ENCODE measurements around the gene MYH14.

DNA sequence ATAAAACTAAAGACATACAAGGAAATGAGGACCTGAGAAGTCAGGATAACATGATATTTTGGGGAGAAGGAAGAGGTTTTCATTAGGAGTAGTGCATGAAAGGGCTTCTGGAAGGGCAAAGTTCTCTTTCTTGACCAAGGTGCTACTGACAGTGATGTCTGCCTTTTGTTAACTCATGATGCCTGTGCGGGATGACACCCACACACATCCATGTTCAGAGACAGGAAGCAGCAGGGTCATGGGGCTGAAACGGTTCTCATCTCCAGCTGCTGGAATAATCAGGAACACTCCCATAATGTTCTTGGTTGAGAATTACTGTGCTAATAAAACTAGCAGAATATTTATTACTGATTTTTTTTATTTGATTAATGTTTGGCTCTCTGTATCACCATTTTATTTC, 96.6 kb downstream of the MYH14 start:
- TF ChIP-seq, protein P1, sequence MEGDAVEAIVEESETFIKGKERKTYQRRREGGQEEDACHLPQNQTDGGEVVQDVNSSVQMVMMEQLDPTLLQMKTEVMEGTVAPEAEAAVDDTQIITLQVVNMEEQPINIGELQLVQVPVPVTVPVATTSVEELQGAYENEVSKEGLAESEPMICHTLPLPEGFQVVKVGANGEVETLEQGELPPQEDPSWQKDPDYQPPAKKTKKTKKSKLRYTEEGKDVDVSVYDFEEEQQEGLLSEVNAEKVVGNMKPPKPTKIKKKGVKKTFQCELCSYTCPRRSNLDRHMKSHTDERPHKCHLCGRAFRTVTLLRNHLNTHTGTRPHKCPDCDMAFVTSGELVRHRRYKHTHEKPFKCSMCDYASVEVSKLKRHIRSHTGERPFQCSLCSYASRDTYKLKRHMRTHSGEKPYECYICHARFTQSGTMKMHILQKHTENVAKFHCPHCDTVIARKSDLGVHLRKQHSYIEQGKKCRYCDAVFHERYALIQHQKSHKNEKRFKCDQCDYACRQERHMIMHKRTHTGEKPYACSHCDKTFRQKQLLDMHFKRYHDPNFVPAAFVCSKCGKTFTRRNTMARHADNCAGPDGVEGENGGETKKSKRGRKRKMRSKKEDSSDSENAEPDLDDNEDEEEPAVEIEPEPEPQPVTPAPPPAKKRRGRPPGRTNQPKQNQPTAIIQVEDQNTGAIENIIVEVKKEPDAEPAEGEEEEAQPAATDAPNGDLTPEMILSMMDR (IDR thresholded peaks at IDR 0.05; ENCODE audit: insufficient read depth, low read depth, low read length), result no peak
- no peak for TF ChIP-seq EZH2 (IDR thresholded peaks at IDR 0.05; ENCODE audit: insufficient read depth, low read length)
